Adrenal gland (tissue), 12 donors: ENCODE results near the gene MGARP. TPM values are rescaled to one million over a fixed set of nuclear protein-coding genes. Genes with fewer than 3 reads are reported as not detected.

Experiments used
- DNase-seq, 7 donors: peaks; one replicate each; pipeline ENCODE4 v3.0.0-alpha.2; 2019 to 2020
- H3K27ac ChIP-seq, 5 donors: fragments of 200-600 bp; sonication (generic) in 4 of 5; 1 replicate in 3 of 5; 2 replicates in 2 of 5; pipeline versions ENCODE4 v1.5.1 to v1.8.0; 2016 to 2020; ENCODE audit warnings: mild to moderate bottlenecking in 1 of 5
- H3K27me3 ChIP-seq: fragments of 200-600 bp; 2 replicates; pipeline ENCODE4 v1.8.0; 2021
- H3K36me3 ChIP-seq, 2 donors: fragments of 200-600 bp; replicated peaks in 1 of 2; 1 replicate in 1 of 2; 2 replicates in 1 of 2; pipeline versions ENCODE4 v1.5.1 to v1.8.0; 2018 to 2022
- H3K4me1 ChIP-seq, 2 donors: fragments of 200-600 bp; replicated peaks in 1 of 2; 1 replicate in 1 of 2; 2 replicates in 1 of 2; pipeline versions ENCODE4 v1.5.1 to v1.8.0; 2018 to 2021
- H3K4me3 ChIP-seq, 4 donors: fragments of 200-600 bp; sonication (generic) in 3 of 4; one replicate each; pipeline ENCODE4 v1.5.1; 2016 to 2018
- H3K9me3 ChIP-seq, 3 donors: fragments of 200-600 bp; sonication (generic) in 1 of 3; replicated peaks in 1 of 3; 1 replicate in 2 of 3; 2 replicates in 1 of 3; pipeline versions ENCODE4 v1.5.1 to v1.8.0; 2016 to 2021
- CTCF ChIP-seq, 6 experiments: fragments of 450-650 bp in 4 of 6; fragments of 200-600 bp in 2 of 6; sonication (generic) in 1 of 6; IDR thresholded peaks; 1 replicate in 5 of 6; 2 replicates in 1 of 6; pipeline versions ENCODE4 v1.5.1 to v1.8.0; 2016 to 2021; ENCODE audit warnings: antibody characterized with exemption in 6 of 6, mild to moderate bottlenecking in 2 of 6, moderate library complexity in 1 of 6
- POLR2A ChIP-seq, 2 donors: fragments of 450-650 bp; IDR thresholded peaks; one replicate each; pipeline ENCODE4 v1.6.1; 2017; ENCODE audit warnings: antibody characterized with exemption in 2 of 2, mild to moderate bottlenecking in 2 of 2, moderate library complexity in 1 of 2
- WGBS, 4 donors: extraction: QIAGEN DNeasy Blood & Tissue Kit in 2 of 4; methylation state at CpG; one replicate each; pipeline versions ENCODE4 v1.1.5 to v1.1.7; 2013 to 2017; 5-methylcytosine and 5-hydroxymethylcytosine counted together
- intact Hi-C, 2 donors: fragments of 100-400 bp; cut with DNase I; formaldehyde crosslinking; loops; one replicate each; pipeline versions ENCODE4 v1.14.1 to v1.15.0; 2022 to 2023
- polyA plus RNA-seq, 3 donors: library from polyadenylated mRNA; stranded (reverse); fragments of 200-250 nt in 2 of 3; fragments of 350-450 nt in 1 of 3; fragmentation: Illumina TruSeq in 1 of 3; extraction: RNeasy Lipid Tissue Mini Kit (QIAGEN cat#74804) in 1 of 3; gene quantifications; one replicate each; pipeline ENCODE4 v1.2.3, GENCODE V29; 2013 to 2014
- small RNA-seq, 2 donors: library from RNA; depleted of rRNA; stranded (forward); fragments of <200 nt; gene quantifications; one replicate each; pipeline ENCODE3, GENCODE V24; 2016
- total RNA-seq, 9 donors: library from RNA; depleted of rRNA in 4 of 9; stranded (reverse); fragments of >200 nt in 4 of 9; fragments of 120-200 nt in 1 of 9; fragmentation: NEBNext Ultra II Directional in 1 of 9; extraction: Animal tissue kit (Norgen Biotek cat#: 25700) in 1 of 9; gene quantifications; one replicate each; pipeline versions ENCODE4 v1.1.0 to v1.2.4, GENCODE V29; 2013 to 2023
- donor health status: healthy with polysubstance abuse.
- donor health status: Bipolar disorder and iron deficiency.
- donor health status: DM: yes; HTN: yes; CAD: no.
- donor health status: DM: no; HTN: no; CAD: no.
- donor health status: DM: no; HTN: no; CAD: no.
- donor health status: DM: yes; HTN: yes; CAD: no.

MGARP gene
- total and polyA plus RNA-seq, 12 donors, result 79.2 to 548 (median 238) TPM

DNA sequence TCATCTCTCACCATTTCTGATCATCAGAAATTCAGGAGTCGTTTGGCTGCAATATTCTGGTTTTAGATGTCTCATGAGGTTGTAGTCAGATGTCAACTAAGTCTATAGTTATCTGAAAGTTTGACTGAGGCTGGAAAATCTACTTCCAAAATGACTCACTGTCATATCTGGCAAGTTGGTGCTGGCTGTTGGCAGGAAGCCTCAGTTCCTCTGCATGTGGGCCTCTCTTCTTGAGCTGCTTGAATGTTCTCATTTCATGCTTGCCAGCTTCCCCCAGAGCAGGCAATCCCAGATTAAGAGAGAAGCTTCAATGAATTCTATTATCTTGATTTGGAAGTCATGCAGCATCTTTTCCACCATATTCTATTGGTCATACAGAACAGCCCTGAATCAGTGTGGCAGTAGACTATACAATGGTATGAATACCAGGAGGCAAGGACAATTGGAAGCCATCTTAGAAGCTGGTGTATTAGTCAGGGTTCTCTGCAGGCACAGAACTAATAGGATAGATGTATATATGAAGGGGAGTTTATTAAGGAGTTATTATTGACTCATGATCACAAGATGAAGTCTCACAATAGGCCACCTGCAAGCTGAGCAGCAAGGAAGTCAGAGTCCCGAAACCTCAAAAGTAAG is 56.2 kb downstream of the MGARP start:
- WGBS, 4 donors, result 91 to 95% (median 93%) methylated on average over 2 of the region's 2 CpGs
- Histone ChIP-seq H3K4me1 (no peaks in the 10 kb centered on the region), H3K27ac (no peak overlapping the region), H3K4me3 (no peak overlapping the region), H3K9me3 (no peaks in the 10 kb centered on the region), H3K27me3 (no peaks in the 10 kb centered on the region), H3K36me3 (no peaks in the 10 kb centered on the region)
- peak in 5 of 7 donors; percentile 14 to 52 (median 33) for DNase-seq
- intact Hi-C loops, result no loop called here
- no peak for TF ChIP-seq POLR2A (IDR thresholded peaks at IDR 0.05)
- no peak for TF ChIP-seq CTCF (IDR thresholded peaks at IDR 0.05)

GRCh38 chr4:139222215-139222614 is 57.8 kb downstream of the MGARP start:
- Histone ChIP-seq H3K4me3 (no peak overlapping the region), H3K27ac (no peak overlapping the region), H3K4me1 (no peaks in the 10 kb centered on the region), H3K36me3 (no peaks in the 10 kb centered on the region), H3K27me3 (no peaks in the 10 kb centered on the region), H3K9me3 (no peaks in the 10 kb centered on the region)
- WGBS, 4 donors, result 93 to 97% (median 95%) methylated on average over 5 of the region's 5 CpGs
- intact Hi-C loops, result no loop called here
- TF ChIP-seq POLR2A (IDR thresholded peaks at IDR 0.05) (no peak), CTCF (IDR thresholded peaks at IDR 0.05) (no peak)
- DNase-seq, result no peak

GRCh38 chr4:139221687-139222086 is 58.3 kb downstream of the MGARP start:
- intact Hi-C loops, result no loop called here
- Histone ChIP-seq H3K27ac (no peak overlapping the region), H3K4me3 (no peak overlapping the region), H3K9me3 (no peaks in the 10 kb centered on the region), H3K27me3 (no peaks in the 10 kb centered on the region), H3K36me3 (no peaks in the 10 kb centered on the region), H3K4me1 (no peaks in the 10 kb centered on the region)
- DNase-seq, result no peak
- TF ChIP-seq POLR2A (IDR thresholded peaks at IDR 0.05) (no peak), CTCF (IDR thresholded peaks at IDR 0.05) (no peak)
- WGBS, 4 donors, result 85 to 89% (median 89%) methylated on average over 5 of the region's 5 CpGs

GRCh38 chr4:139219450-139220055 is 60.5 kb downstream of the MGARP start:
- intact Hi-C loops, result no loop called here
- Histone ChIP-seq H3K4me3 (no peak overlapping the region), H3K36me3 (no peaks in the 10 kb centered on the region), H3K4me1 (peaks cover 0 to 1% of the 10 kb centered on the region in 2 donors), H3K27ac (no peak overlapping the region), H3K27me3 (no peaks in the 10 kb centered on the region), H3K9me3 (no peaks in the 10 kb centered on the region)
- TF ChIP-seq CTCF (IDR thresholded peaks at IDR 0.05), result no peak
- no peak for TF ChIP-seq POLR2A (IDR thresholded peaks at IDR 0.05)
- peak in 1 of 7 donors; percentile 45 for DNase-seq
- 81 to 93% (median 87%) methylated on average over 3 to 4 of the region's 4 CpGs for WGBS, 4 donors

Small RNAs within 50 kb of the gene (small RNA-seq; reads per million reads assigned to genes)
- 0 reads per million in 2 donors for gene RNU6-1074P
- gene RNU6-1214P, result 0 reads per million in 2 donors
- 0 reads per million in 2 donors for gene RNU6-506P

Other genes starting within 250 kb of the MGARP start
- gene ELF2, start 103.0 kb downstream of the MGARP start, total RNA-seq, result 10 to 100 TPM; 14.0 to 54.4 (median 36.3) TPM
- gene ELF2, start 103.0 kb downstream of the MGARP start, polyA plus RNA-seq, result 10 to 100 TPM; 14.8 to 20.7 (median 15.9) TPM
- gene NAA15, start 21.3 kb upstream of the MGARP start, total RNA-seq, result 10 to 100 TPM; 12.4 to 36.4 (median 30.6) TPM
- gene NAA15, start 21.3 kb upstream of the MGARP start, polyA plus RNA-seq, result 10 to 100 TPM in 1 of 3 donors, 1 to 10 TPM in 2; 4.6 to 29.0 (median 5.2) TPM
- gene NDUFC1, start 22.3 kb upstream of the MGARP start, total RNA-seq, result 100 to 1,000 TPM in 6 of 9 donors, 10 to 100 TPM in 3; 55.1 to 152 (median 106) TPM
- gene NDUFC1, start 22.3 kb upstream of the MGARP start, polyA plus RNA-seq, result 100 to 1,000 TPM in 2 of 3 donors, 10 to 100 TPM in 1; 99.7 to 235 (median 115) TPM
- gene RAB33B, start 173.9 kb upstream of the MGARP start, total RNA-seq, result 1 to 10 TPM; 4.6 to 9.4 (median 6.9) TPM
- gene RAB33B, start 173.9 kb upstream of the MGARP start, polyA plus RNA-seq, result 1 to 10 TPM; 2.0 to 4.6 (median 3.2) TPM